ENCODE measurements around the gene BABAM1.
A peak's percentile ranks its signal among the peaks of the same experiment; 100 is the strongest.

The BABAM1 gene

DNA sequence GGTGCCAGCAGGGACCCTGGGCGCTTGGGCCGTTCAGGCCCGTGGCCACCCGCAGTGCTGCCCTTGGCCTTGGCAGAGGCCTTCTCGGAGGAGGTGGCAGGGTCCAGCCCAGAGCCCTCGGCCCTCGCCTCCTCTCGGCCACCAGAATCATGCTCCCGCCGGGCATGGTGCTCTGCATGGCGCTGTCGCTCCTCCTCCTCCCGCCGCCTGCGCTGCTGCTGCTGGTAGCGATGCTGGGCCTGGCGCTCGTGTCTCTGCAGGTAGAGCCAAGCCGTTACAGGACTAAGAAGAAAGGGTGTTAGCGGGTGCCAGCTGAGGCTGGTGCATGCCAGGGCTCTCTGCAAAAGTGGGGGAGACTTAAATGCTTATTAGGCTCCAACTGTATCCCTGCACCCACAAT lies 57.9 kb downstream of the BABAM1 start:
- no peak for DNase-seq

DNA sequence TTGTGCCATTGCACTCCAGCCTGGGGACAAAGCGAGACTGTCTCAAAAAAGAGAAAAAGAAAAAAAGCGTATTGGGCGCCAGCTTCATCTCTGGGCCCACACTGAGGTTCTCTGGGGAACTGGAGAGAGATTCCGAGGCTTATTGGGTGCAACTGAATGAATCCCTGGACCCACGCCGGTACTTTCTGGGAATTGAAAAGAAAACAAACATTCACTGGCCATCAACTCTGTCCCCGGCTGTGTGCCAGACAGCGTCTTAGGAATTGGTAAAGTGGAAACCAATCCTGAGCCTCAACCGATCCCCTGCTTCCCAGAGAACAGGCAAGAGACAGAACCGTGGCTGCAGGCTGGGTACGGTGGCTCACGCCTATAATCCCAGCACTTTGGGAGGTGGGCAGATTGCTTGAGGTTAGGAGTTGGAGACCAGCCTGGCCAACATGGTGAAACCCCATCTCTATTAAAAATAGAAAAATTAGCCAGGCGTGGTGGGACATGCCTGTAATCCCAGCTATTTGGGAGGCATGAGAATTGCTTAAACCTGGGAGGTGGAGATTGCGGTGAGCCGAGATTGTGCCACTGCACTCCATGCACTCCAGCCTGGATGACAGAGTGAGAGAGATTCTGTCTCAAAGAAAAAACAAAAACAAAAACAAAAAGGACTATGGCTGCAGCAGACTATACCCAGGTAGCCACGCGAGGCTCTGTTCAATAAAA lies 58.8 kb downstream of the BABAM1 start:
- DNase-seq: no peak

DNA sequence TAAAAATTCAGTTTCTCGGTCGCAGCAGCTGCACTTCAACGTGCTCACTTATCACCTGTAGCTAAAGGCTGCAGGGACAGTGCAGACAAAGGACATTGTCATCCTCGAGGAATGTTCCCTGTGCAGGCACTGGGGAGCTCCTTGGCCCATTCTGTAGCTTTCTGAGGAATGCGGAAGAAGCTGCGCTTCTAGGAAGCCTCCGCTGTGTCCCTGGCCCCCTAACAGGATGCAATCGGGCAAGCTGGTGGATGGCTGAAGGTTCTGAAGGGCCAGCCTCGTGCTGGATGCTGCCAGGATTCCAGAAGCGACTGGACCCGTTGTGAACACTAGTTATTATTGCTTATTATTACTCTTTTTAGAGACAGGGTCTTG lies 59.3 kb downstream of the BABAM1 start:
- no peak for DNase-seq

DNA sequence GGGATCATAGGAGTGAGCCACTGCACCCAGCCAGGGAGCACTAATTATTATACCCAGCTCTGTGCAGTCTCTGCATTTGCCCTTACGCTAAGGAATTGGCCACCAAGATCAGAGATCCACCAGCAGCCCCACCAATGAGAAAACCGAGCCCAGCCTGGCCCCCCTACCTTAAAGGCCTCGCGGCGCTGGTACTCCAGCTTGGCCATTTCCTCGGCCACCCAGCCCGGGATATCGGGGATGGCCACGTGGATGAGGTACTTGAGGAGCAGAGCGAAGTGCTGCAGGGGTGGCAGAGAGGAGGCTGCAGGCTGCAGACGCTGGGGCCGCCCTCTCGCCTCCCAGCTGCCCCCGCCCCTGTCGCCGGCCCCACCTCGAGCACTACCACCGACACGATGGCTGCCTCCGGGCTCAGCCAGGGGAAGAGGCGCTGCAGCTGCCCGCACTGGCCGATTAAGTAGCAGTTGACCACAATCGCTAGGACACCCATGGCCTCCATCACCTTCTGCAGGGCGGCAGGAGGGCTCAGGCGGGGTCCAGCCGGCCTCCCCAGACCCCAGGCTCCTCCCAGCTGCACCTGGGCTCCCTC lies 59.9 kb downstream of the BABAM1 start:
- DNase-seq: no peak

GRCh38 chr19:17327654-17328516 lies 60.6 kb downstream of the BABAM1 start:
- peak; percentile 88 for DNase-seq

Data from DMS153 (cell line).